HG03460 (cell line): ENCODE data around the gene STAT5A.

Experiments used
- ATAC-seq: cut with Tn5 transposase; IDR thresholded peaks from one replicate; pipeline ENCODE4 v1.9.1; 2021; ENCODE audit not compliant: unreplicated experiment

STAT5A gene

GRCh38 chr17:42266918-42267766, 21.2 kb upstream of the STAT5A start:
- no peak for ATAC-seq

GRCh38 chr17:42268236-42268635, 20.1 kb upstream of the STAT5A start:
- no peak for ATAC-seq

GRCh38 chr17:42270170-42270535, 18.1 kb upstream of the STAT5A start:
- ATAC-seq, result no peak

DNA sequence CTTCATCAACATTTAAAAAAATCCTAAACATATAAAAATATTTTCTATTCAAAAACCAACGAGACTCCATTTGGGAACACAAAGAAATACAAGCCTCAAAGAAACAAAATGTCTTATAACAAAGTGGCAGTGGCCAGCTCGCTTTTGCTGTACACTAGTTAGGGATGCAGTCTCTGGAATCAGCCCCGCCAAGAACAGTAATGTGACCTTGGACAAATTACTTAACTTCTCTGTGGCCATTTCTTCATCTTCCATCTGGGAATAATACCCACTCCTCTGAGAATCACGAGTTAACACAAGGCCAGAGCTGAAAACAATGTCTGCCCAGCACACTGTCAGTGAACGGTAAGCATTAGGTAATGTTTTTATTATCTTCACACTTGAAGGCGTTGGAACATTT, 17.7 kb upstream of the STAT5A start:
- ATAC-seq, result no peak

- no peak for ATAC-seq
Measured at GRCh38 chr17:42271006-42271778, 17.1 kb upstream of the STAT5A start.

DNA sequence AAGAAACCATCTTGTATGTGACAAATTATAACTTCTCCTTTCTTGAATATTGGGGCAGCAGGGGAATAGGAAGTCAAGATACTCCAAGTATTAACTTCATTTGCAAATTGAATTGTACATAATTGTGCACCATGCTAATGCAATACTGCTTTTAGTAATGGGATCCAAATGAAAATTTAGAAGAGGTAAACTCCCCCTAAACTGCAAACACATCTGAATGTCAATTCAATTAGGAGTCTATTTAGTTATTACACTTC, 16.6 kb upstream of the STAT5A start:
- no peak for ATAC-seq

- ATAC-seq, result no peak
Measured at GRCh38 chr17:42272162-42272907, 16.0 kb upstream of the STAT5A start.

GRCh38 chr17:42273474-42274252, 14.6 kb upstream of the STAT5A start:
- ATAC-seq, result no peak

- ATAC-seq, result no peak
Measured at GRCh38 chr17:42274253-42274542, 14.1 kb upstream of the STAT5A start.

DNA sequence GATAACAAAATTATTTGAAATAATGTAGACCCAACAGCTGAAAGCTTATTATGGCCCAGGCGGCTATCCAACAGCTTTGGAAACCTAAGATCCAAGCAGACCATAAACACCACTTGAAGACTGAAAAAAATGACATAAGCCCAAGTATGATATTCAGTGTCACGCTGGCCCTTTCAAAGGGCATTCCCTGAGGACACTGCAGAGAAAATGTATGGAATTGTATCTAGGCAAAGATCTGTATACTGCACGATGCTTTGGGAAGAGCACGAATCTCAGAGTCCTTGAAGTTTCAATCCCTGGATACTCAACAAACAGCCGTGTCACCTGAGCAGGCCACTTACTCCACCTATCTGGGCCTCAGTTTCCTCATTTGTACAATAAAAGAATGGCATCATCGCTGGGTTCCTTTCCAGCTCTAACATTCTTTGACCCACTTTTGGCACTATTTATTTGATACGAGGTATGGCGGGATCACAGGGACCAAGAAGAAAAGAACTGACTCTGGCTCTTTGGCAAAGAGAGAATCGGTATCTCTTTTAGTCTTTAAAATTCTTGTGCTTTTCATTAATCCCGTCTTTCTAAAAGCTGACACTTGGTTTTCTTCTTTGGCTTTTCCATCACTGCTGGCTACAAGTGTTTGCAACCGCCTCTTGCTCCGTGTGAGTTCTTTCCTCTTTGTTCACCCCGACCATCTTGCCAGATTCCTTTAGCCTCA, 13.3 kb upstream of the STAT5A start:
- ATAC-seq, result no peak

- peak; percentile 34 for ATAC-seq
Measured at GRCh38 chr17:42275527-42276358, 12.6 kb upstream of the STAT5A start.

- ATAC-seq, result peak; percentile 61
Measured at GRCh38 chr17:42276359-42276608, 12.0 kb upstream of the STAT5A start, which contains the start of gene STAT5B. Gene STAT5B (minus strand): TSS chr17:42276391. CDS start chr17:42232127, 44,264 bp downstream.

DNA sequence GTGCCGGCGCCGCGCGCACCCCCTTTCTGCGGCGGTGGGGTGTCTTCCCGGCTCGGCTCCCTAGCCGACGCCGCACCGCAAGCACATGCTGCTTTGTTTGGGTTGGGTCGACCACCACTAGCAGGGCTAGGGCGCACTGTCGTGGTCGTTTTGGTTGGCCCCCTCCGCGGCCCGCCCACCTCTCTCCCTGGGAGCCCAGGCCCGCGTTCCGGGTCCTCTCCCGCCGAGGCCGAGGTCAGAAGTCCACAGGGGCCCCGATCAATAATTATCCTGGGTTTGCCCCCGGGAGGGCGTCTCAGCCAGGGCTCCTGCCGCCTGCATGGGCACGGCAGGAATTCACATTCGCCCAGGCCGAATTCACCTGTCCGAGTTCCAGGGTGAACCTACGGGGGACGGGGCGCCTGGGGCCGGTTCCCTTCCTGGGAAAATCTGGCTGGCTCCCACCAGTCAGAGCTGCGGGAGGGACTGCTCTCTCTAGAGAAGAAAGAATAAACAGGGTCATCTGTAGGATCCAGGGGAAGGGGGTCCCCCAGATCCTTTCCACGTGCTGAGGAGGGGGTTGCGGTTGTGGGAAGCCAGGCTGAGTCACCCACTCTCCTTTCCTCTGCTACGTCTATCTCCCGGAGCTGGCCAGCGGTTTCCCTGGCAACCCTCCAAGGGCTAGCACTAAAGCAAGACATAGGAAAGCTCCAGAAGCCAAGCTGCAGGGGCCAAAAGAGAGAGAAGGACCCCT, 11.5 kb upstream of the STAT5A start:
- ATAC-seq, result peak; percentile 6

DNA sequence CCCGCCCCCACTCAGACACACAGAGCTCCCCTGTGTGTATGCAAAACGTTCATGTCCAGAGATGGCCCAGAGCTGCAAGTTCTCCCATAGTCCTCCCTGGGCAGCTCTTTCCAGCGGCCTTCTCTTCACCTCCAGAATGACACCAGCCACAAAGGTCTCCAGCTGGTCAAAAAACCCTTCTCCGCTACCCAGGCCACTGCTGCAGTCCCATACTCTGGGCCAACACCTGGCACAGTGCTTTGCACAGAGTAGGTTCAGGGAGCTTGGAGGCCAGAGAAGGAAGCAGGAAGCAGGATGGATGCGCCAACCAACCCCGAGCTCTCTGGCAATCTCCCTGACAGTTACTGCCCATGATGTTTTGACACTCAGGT, 11.0 kb upstream of the STAT5A start:
- ATAC-seq, result no peak

GRCh38 chr17:42279776-42280630, 8.3 kb upstream of the STAT5A start:
- no peak for ATAC-seq

DNA sequence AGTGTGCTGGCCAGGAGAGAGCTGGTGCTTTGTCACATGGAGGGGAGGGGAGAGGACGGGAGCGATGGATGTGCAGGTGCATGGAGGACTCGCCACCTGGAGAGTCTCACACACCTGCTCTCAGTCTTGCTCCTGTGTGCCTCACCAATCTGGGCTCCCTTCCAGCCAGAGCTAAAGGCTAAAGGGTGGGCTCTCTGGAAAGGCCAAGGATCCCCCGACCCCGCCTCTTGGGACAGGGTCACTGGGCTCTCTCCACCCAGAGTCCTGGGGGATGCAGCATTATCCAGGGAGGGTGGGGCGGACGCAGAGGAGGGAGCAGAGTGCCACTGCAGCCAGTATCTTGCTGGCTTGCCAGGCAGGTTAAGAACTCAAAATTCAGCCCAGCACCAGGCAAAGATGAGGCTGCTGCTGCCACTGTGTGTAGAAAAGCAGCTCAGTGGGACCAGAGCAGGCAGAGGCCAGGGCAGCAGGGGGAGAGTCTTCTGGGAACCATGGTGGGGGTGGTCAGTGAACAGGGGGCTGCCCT, 6.7 kb upstream of the STAT5A start:
- ATAC-seq, result no peak

- ATAC-seq, result no peak
Measured at GRCh38 chr17:42282478-42283080, 5.7 kb upstream of the STAT5A start.
